Keratinocyte (primary cell): ENCODE data around the gene PNLIPRP3.

Experiments used
- EZH2 ChIP-seq: IDR thresholded peaks from one replicate; pipeline ENCODE4 v1.6.1; 2012; ENCODE audit warnings: inconsistent platforms, mild to moderate bottlenecking, low read length, moderate library complexity
- TF ChIP-seq, protein P1 (sequence below), 3 experiments: IDR thresholded peaks in 1 of 3; conservative IDR thresholded peaks in 1 of 3; optimal IDR thresholded peaks in 1 of 3; 2 replicates in 2 of 3; 3 replicates in 1 of 3; pipeline versions ENCODE3 to v1.5.1; 2011; ENCODE audit warnings: low read length in 3 of 3, mild to moderate bottlenecking in 3 of 3, moderate library complexity in 2 of 3, control low read depth in 1 of 3, inconsistent platforms in 1 of 3; ENCODE audit not compliant: insufficient read depth in 2 of 3; ENCODE audit errors: extremely low read depth in 1 of 3

GRCh38 chr10:116429288-116429977, 1.8 kb downstream of the PNLIPRP3 start:
- TF ChIP-seq, protein P1, sequence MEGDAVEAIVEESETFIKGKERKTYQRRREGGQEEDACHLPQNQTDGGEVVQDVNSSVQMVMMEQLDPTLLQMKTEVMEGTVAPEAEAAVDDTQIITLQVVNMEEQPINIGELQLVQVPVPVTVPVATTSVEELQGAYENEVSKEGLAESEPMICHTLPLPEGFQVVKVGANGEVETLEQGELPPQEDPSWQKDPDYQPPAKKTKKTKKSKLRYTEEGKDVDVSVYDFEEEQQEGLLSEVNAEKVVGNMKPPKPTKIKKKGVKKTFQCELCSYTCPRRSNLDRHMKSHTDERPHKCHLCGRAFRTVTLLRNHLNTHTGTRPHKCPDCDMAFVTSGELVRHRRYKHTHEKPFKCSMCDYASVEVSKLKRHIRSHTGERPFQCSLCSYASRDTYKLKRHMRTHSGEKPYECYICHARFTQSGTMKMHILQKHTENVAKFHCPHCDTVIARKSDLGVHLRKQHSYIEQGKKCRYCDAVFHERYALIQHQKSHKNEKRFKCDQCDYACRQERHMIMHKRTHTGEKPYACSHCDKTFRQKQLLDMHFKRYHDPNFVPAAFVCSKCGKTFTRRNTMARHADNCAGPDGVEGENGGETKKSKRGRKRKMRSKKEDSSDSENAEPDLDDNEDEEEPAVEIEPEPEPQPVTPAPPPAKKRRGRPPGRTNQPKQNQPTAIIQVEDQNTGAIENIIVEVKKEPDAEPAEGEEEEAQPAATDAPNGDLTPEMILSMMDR (optimal IDR thresholded peaks at IDR 0.05 in 1 of 3, IDR thresholded peaks at IDR 0.05 in 1 of 3, conservative IDR thresholded peaks at IDR 0.05 in 1 of 3; ENCODE audit: extremely low read depth in 1 of 3, insufficient read depth in 2 of 3, low read length in 3 of 3), result no peak
- TF ChIP-seq EZH2, result no peak
